Neural progenitor cell (in vitro differentiated cells): ENCODE data around the gene KITLG. TPM values are rescaled to one million over a fixed set of nuclear protein-coding genes. Genes with fewer than 3 reads are reported as not detected.

Experiments
- DNase-seq: peaks from one replicate; pipeline ENCODE4 v3.0.0-alpha.2; 2016; ENCODE audit warnings: low spot score
- H2AFZ ChIP-seq: fragments of 200-600 bp; sonication (generic); replicated peaks from 2 replicates; pipeline ENCODE4 v1.6.1; 2016; ENCODE audit warnings: antibody characterized with exemption
- H3F3A ChIP-seq: fragments of 200-600 bp; sonication (generic); 2 replicates; pipeline ENCODE4 v1.6.1; 2016; ENCODE audit warnings: antibody characterized with exemption, low read depth
- H3K27ac ChIP-seq: fragments of 200-600 bp; sonication (generic); 2 replicates; pipeline ENCODE4 v1.5.1; 2016; ENCODE audit warnings: mild to moderate bottlenecking
- H3K27me3 ChIP-seq: fragments of 200-600 bp; sonication (generic); 2 replicates; pipeline ENCODE4 v1.6.1; 2016; ENCODE audit warnings: mild to moderate bottlenecking, moderate library complexity
- H3K36me3 ChIP-seq: fragments of 200-600 bp; sonication (generic); 2 replicates; pipeline ENCODE4 v1.5.1; 2016
- H3K4me1 ChIP-seq: fragments of 200-600 bp; sonication (generic); 2 replicates; pipeline ENCODE4 v1.6.1; 2016; ENCODE audit warnings: mixed run types
- H3K4me2 ChIP-seq: fragments of 200-600 bp; sonication (generic); 2 replicates; pipeline ENCODE4 v1.6.1; 2016
- H3K4me3 ChIP-seq: fragments of 200-600 bp; sonication (generic); 2 replicates; pipeline ENCODE4 v1.5.1; 2016
- H3K79me2 ChIP-seq: fragments of 200-600 bp; sonication (generic); 2 replicates; pipeline ENCODE4 v1.6.1; 2016; ENCODE audit warnings: low read depth
- H3K9ac ChIP-seq: fragments of 200-600 bp; sonication (generic); 2 replicates; pipeline ENCODE4 v1.6.1; 2016
- H3K9me3 ChIP-seq: fragments of 200-600 bp; sonication (generic); 2 replicates; pipeline ENCODE4 v1.5.1; 2016; ENCODE audit warnings: low read depth
- H4K20me1 ChIP-seq: fragments of 200-600 bp; sonication (generic); 2 replicates; pipeline ENCODE4 v1.6.1; 2016; ENCODE audit warnings: low read depth
- H3K27ac Mint-ChIP-seq: 3 replicates; pipeline ENCODE4 v1.8.0; 2021; ENCODE audit warnings: mixed read lengths
- H3K27me3 Mint-ChIP-seq: 2 replicates; pipeline ENCODE4 v1.8.0; 2022; ENCODE audit warnings: low read depth, mild to moderate bottlenecking, inconsistent platforms, moderate library complexity, mixed read lengths; ENCODE audit not compliant: insufficient read depth
- H3K36me3 Mint-ChIP-seq: 3 replicates; pipeline ENCODE4 v1.8.0; 2021; ENCODE audit warnings: mixed read lengths
- H3K4me1 Mint-ChIP-seq: 3 replicates; pipeline ENCODE4 v1.8.0; 2021; ENCODE audit warnings: mixed read lengths
- H3K4me3 Mint-ChIP-seq: 3 replicates; pipeline ENCODE4 v1.8.0; 2021; ENCODE audit warnings: mild to moderate bottlenecking, moderate library complexity, mixed read lengths
- H3K9me3 Mint-ChIP-seq: 3 replicates; pipeline ENCODE4 v1.8.0; 2020; ENCODE audit warnings: mixed read lengths
- CTCF ChIP-seq: fragments of 200-600 bp; sonication (generic); IDR thresholded peaks from 2 replicates; pipeline ENCODE4 v1.5.1; 2017; ENCODE audit warnings: antibody characterized with exemption, mild to moderate bottlenecking
- EZH2 ChIP-seq: fragments of 200-600 bp; sonication (generic); IDR thresholded peaks from 2 replicates; pipeline ENCODE4 v1.6.1; 2017; ENCODE audit warnings: antibody characterized with exemption, mild to moderate bottlenecking, moderate library complexity
- EZH2phosphoT487 ChIP-seq: fragments of 200-600 bp; sonication (generic); IDR thresholded peaks from 2 replicates; pipeline ENCODE4 v1.6.1; 2017; ENCODE audit warnings: antibody characterized with exemption
- total RNA-seq: library from RNA; depleted of rRNA; stranded (reverse); fragments of >200 nt; gene quantifications from 2 replicates; pipeline ENCODE4 v1.2.3, GENCODE V29; 2015; ENCODE audit warnings: low replicate concordance

The KITLG gene
- total RNA-seq, 1 donor from 2014 or later, result 1.0 TPM

GRCh38 chr12:88627501-88627900 lies 47.2 kb upstream of the KITLG start:
- H3F3A ChIP-seq, result no peaks in the 10 kb centered on the region
- no peak overlapping the region for H3K4me3 ChIP-seq
- H3K79me2 ChIP-seq, result no peaks in the 10 kb centered on the region
- H3K27me3 Mint-ChIP-seq, result no peaks in the 10 kb centered on the region
- no peaks in the 10 kb centered on the region for H3K9me3 ChIP-seq
- H2AFZ ChIP-seq, result no peak overlapping the region
- no peak for DNase-seq
- peaks cover 29% of the 10 kb centered on the region for H3K4me1 Mint-ChIP-seq
- H3K27ac Mint-ChIP-seq, result no peak overlapping the region
- no peaks in the 10 kb centered on the region for H3K9me3 Mint-ChIP-seq
- no peak overlapping the region for H3K9ac ChIP-seq
- no peaks in the 10 kb centered on the region for H4K20me1 ChIP-seq
- no peak for TF ChIP-seq EZH2phosphoT487
- no peak for TF ChIP-seq EZH2
- TF ChIP-seq CTCF, result no peak
- no peak overlapping the region for H3K4me3 Mint-ChIP-seq
- no peak overlapping the region for H3K4me2 ChIP-seq
- no peak overlapping the region for H3K27ac ChIP-seq
- no peaks in the 10 kb centered on the region for H3K36me3 ChIP-seq
- H3K36me3 Mint-ChIP-seq, result no peaks in the 10 kb centered on the region
- no peaks in the 10 kb centered on the region for H3K27me3 ChIP-seq
- peaks cover 19% of the 10 kb centered on the region for H3K4me1 ChIP-seq

GRCh38 chr12:88625356-88625755 lies 45.1 kb upstream of the KITLG start:
- H3F3A ChIP-seq, result no peaks in the 10 kb centered on the region
- H3K79me2 ChIP-seq, result no peaks in the 10 kb centered on the region
- DNase-seq, result no peak
- no peak overlapping the region for H3K4me2 ChIP-seq
- no peaks in the 10 kb centered on the region for H3K9me3 ChIP-seq
- H3K27me3 Mint-ChIP-seq, result peaks cover 4% of the 10 kb centered on the region
- no peak overlapping the region for H3K9ac ChIP-seq
- peaks cover 2% of the 10 kb centered on the region for H3K36me3 Mint-ChIP-seq
- no peaks in the 10 kb centered on the region for H3K27me3 ChIP-seq
- no peak overlapping the region for H3K4me3 ChIP-seq
- H3K4me1 ChIP-seq, result peaks cover 19% of the 10 kb centered on the region
- peaks cover 10% of the 10 kb centered on the region for H3K9me3 Mint-ChIP-seq
- peaks cover 29% of the 10 kb centered on the region for H3K4me1 Mint-ChIP-seq
- no peaks in the 10 kb centered on the region for H4K20me1 ChIP-seq
- TF ChIP-seq EZH2, result no peak
- TF ChIP-seq EZH2phosphoT487, result no peak
- TF ChIP-seq CTCF, result no peak
- H3K27ac ChIP-seq, result no peak overlapping the region
- H3K27ac Mint-ChIP-seq, result peak overlapping the region; percentile 19
- no peaks in the 10 kb centered on the region for H3K36me3 ChIP-seq
- H2AFZ ChIP-seq, result no peak overlapping the region
- H3K4me3 Mint-ChIP-seq, result no peak overlapping the region

- peaks cover 4% of the 10 kb centered on the region for H3K27me3 Mint-ChIP-seq
- peaks cover 19% of the 10 kb centered on the region for H3K4me1 ChIP-seq
- no peak overlapping the region for H3K4me2 ChIP-seq
- H3K4me3 Mint-ChIP-seq, result no peak overlapping the region
- H3K27ac Mint-ChIP-seq, result peak overlapping the region; percentile 19
- peaks cover 10% of the 10 kb centered on the region for H3K9me3 Mint-ChIP-seq
- no peak for DNase-seq
- no peaks in the 10 kb centered on the region for H3K36me3 ChIP-seq
- H3F3A ChIP-seq, result no peaks in the 10 kb centered on the region
- H2AFZ ChIP-seq, result no peak overlapping the region
- H3K9ac ChIP-seq, result no peak overlapping the region
- H3K4me1 Mint-ChIP-seq, result peaks cover 29% of the 10 kb centered on the region
- H3K27ac ChIP-seq, result no peak overlapping the region
- TF ChIP-seq EZH2 (no peak), EZH2phosphoT487 (no peak), CTCF (no peak)
- no peaks in the 10 kb centered on the region for H4K20me1 ChIP-seq
- H3K4me3 ChIP-seq, result no peak overlapping the region
- H3K79me2 ChIP-seq, result no peaks in the 10 kb centered on the region
- H3K27me3 ChIP-seq, result no peaks in the 10 kb centered on the region
- peaks cover 2% of the 10 kb centered on the region for H3K36me3 Mint-ChIP-seq
- H3K9me3 ChIP-seq, result no peaks in the 10 kb centered on the region
Observed at GRCh38 chr12:88624911-88625310, 44.6 kb upstream of the KITLG start.
